HEK293 (cell line): ENCODE measurements around the gene C17orf67.
"Not testable (repeated sequence)": the region's sequence is repeated elsewhere in the genome, so short reads cannot be mapped to it uniquely, and the experiment has no call there.

ENCODE experiments used
- CTCF ChIA-PET: fragments of 350-600 bp; formaldehyde crosslinking; extraction: SDS; loops from one replicate; lab custom pipeline; 2021; ENCODE audit warnings: antibody characterized with exemption; lab: Yijun Ruan, JAX
- POLR2A ChIA-PET: fragments of 300-600 bp; formaldehyde crosslinking; extraction: SDS; loops from one replicate; lab custom pipeline; 2020; ENCODE audit warnings: antibody characterized with exemption, inconsistent platforms; lab: Yijun Ruan, JAX
- H3K27ac ChIP-seq: fragments of 200-500 bp; sonication (Bioruptor generic); 2 replicates; pipeline ENCODE4 v1.5.1; 2014; ENCODE audit warnings: low read depth, low read length, control low read depth, inconsistent platforms; ENCODE audit errors: extremely low read depth
- H3K36me3 ChIP-seq, 2 experiments: fragments of 200-500 bp in 1 of 2; sonication (Bioruptor generic) in 1 of 2; 1 replicate in 1 of 2; 2 replicates in 1 of 2; pipeline ENCODE4 v1.5.1; 2014 to 2017; ENCODE audit warnings: inconsistent platforms in 2 of 2, low read length in 2 of 2; ENCODE audit not compliant: control insufficient read depth in 2 of 2, insufficient read depth in 1 of 2
- H3K4me1 ChIP-seq: fragments of 200-500 bp; sonication (Bioruptor generic); 2 replicates; pipeline ENCODE4 v1.5.1; 2014; ENCODE audit warnings: mild to moderate bottlenecking, low read length, inconsistent platforms; ENCODE audit not compliant: control insufficient read depth, insufficient read depth
- H3K4me3 ChIP-seq: 2 replicates; pipeline ENCODE4 v1.5.1; 2011; ENCODE audit warnings: low read depth, mild to moderate bottlenecking, control low read depth, low read length, moderate library complexity
- H3K9me3 ChIP-seq: fragments of 200-500 bp; sonication (Bioruptor generic); 2 replicates; pipeline ENCODE4 v1.5.1; 2014; ENCODE audit warnings: low read depth, low read length, inconsistent platforms; ENCODE audit not compliant: control insufficient read depth, insufficient read depth
- BCL6B ChIP-seq: fragments of 450-650 bp; formaldehyde crosslinking; IDR thresholded peaks from 2 replicates; pipeline ENCODE4 v1.5.1; 2017; ENCODE audit warnings: missing biosample characterization, missing genetic modification characterization
- ZNF214 ChIP-seq: fragments of 450-650 bp; formaldehyde crosslinking; IDR thresholded peaks from 2 replicates; pipeline ENCODE4 v1.5.1; 2017; ENCODE audit warnings: missing biosample characterization, mild to moderate bottlenecking, missing genetic modification characterization, borderline replicate concordance
- ZNF292 ChIP-seq: fragments of 450-650 bp; formaldehyde crosslinking; IDR thresholded peaks from 2 replicates; pipeline ENCODE4 v1.5.1; 2016; ENCODE audit warnings: low read depth, missing biosample characterization, missing genetic modification characterization, borderline replicate concordance
- ZNF350 ChIP-seq: fragments of 450-650 bp; formaldehyde crosslinking; IDR thresholded peaks from 2 replicates; pipeline ENCODE4 v1.5.0; 2017; ENCODE audit warnings: missing biosample characterization, mild to moderate bottlenecking, missing genetic modification characterization
- ZNF529 ChIP-seq: fragments of 450-650 bp; formaldehyde crosslinking; IDR thresholded peaks from 2 replicates; pipeline ENCODE4 v1.5.1; 2017; ENCODE audit warnings: missing genetic modification characterization, missing biosample characterization; ENCODE audit not compliant: insufficient replicate concordance
- ZNF571 ChIP-seq: fragments of 450-650 bp; formaldehyde crosslinking; IDR thresholded peaks from 2 replicates; pipeline ENCODE4 v1.5.0; 2017; ENCODE audit warnings: missing biosample characterization, missing genetic modification characterization
- ZNF707 ChIP-seq: fragments of 450-650 bp; formaldehyde crosslinking; IDR thresholded peaks from 2 replicates; pipeline ENCODE4 v1.5.1; 2016; ENCODE audit warnings: missing biosample characterization, missing genetic modification characterization
- ZNF76 ChIP-seq: fragments of 450-650 bp; formaldehyde crosslinking; IDR thresholded peaks from 2 replicates; pipeline ENCODE4; 2016; ENCODE audit warnings: low read depth, missing biosample characterization, missing genetic modification characterization, borderline replicate concordance
- ZNF792 ChIP-seq: fragments of 450-650 bp; formaldehyde crosslinking; IDR thresholded peaks from 2 replicates; pipeline ENCODE4 v1.5.1; 2016; ENCODE audit warnings: missing biosample characterization, missing genetic modification characterization
- ZSCAN5A ChIP-seq: fragments of 450-650 bp; formaldehyde crosslinking; IDR thresholded peaks from 2 replicates; pipeline ENCODE4 v1.5.1; 2016; ENCODE audit warnings: missing biosample characterization, missing genetic modification characterization
- TF ChIP-seq, protein P1 (sequence below): fragments of 450-650 bp; formaldehyde crosslinking; IDR thresholded peaks from 2 replicates; pipeline ENCODE4 v1.5.1; 2017; ENCODE audit warnings: missing biosample characterization, mild to moderate bottlenecking, missing genetic modification characterization, moderate library complexity
- TF ChIP-seq, protein P2 (sequence below): fragments of 450-650 bp; formaldehyde crosslinking; IDR thresholded peaks from 2 replicates; pipeline ENCODE4 v1.5.1; 2016; ENCODE audit warnings: missing biosample characterization, missing genetic modification characterization
- TF ChIP-seq, protein P3 (sequence below): fragments of 450-650 bp; formaldehyde crosslinking; IDR thresholded peaks from 2 replicates; pipeline ENCODE4 v1.5.1; 2016; ENCODE audit warnings: missing biosample characterization, missing genetic modification characterization
- TF ChIP-seq, protein P4 (sequence below): fragments of 450-650 bp; formaldehyde crosslinking; IDR thresholded peaks from 2 replicates; pipeline ENCODE4 v1.5.1; 2016; ENCODE audit warnings: missing biosample characterization, missing genetic modification characterization

Gene C17orf67

DNA sequence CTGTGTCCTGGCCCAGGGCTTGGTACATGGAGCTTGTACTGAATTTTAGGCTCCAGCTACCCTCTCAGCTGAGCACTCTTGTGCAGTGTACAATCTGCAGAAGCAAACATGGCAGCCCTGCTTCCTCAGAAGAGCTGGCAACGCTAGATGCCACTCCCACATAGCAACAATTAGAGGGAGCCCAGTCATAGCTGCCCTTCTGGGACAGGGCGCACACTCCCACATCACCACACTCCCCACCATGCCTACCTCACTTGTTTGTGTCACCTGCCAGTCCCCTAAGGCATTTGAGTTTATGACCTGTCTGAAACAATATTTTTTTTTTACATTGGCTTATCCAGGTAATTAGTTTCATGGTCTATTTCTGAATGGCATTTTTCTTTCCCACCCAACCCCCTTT, 72.3 kb downstream of the C17orf67 start:
- Histone ChIP-seq H3K27ac (no peak overlapping the region), H3K36me3 (no peaks in the 10 kb centered on the region), H3K9me3 (no peaks in the 10 kb centered on the region), H3K4me1 (no peaks in the 10 kb centered on the region), H3K4me3 (no peak overlapping the region)
- POLR2A ChIA-PET: no interaction called here
- no peak for TF ChIP-seq ZNF571
- no peak for TF ChIP-seq ZNF214 (tag by site-specific recombination)
- CTCF ChIA-PET: interaction anchor here (1.3 kb wide), 1 partner anchor 19 kb away, joined by 5 read pairs; no protein-coding TSS in a partner anchor

DNA sequence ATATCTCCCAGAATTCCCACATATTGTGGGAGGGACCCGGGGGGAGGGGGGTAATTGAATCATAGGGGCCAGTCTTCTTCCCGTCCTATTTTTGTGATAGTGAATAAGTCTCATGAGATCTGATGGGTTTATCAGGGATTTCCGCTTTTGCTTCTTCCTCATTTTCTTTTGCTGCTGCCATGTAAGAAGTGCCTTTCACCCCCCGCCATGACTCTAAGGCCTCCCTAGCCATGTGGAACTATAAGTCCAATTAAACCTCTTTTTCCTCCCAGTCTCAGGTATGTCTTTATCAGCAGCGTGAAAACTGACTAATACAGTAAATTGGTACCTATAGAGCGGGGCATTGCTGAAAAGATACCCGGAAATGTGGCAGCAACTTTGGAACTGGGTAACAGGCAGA, 76.1 kb downstream of the C17orf67 start:
- CTCF ChIA-PET, H3K4me1 ChIP-seq, H3K4me3 ChIP-seq, POLR2A ChIA-PET, H3K9me3 ChIP-seq, H3K27ac ChIP-seq, H3K36me3 ChIP-seq: not testable (repeated sequence)

GRCh38 chr17:56756536-56756935, 77.2 kb downstream of the C17orf67 start:
- TF ChIP-seq ZNF792: no peak
- TF ChIP-seq, protein P1, sequence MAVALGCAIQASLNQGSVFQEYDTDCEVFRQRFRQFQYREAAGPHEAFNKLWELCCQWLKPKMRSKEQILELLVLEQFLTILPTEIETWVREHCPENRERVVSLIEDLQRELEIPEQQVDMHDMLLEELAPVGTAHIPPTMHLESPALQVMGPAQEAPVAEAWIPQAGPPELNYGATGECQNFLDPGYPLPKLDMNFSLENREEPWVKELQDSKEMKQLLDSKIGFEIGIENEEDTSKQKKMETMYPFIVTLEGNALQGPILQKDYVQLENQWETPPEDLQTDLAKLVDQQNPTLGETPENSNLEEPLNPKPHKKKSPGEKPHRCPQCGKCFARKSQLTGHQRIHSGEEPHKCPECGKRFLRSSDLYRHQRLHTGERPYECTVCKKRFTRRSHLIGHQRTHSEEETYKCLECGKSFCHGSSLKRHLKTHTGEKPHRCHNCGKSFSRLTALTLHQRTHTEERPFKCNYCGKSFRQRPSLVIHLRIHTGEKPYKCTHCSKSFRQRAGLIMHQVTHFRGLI: no peak
- TF ChIP-seq, protein P2, sequence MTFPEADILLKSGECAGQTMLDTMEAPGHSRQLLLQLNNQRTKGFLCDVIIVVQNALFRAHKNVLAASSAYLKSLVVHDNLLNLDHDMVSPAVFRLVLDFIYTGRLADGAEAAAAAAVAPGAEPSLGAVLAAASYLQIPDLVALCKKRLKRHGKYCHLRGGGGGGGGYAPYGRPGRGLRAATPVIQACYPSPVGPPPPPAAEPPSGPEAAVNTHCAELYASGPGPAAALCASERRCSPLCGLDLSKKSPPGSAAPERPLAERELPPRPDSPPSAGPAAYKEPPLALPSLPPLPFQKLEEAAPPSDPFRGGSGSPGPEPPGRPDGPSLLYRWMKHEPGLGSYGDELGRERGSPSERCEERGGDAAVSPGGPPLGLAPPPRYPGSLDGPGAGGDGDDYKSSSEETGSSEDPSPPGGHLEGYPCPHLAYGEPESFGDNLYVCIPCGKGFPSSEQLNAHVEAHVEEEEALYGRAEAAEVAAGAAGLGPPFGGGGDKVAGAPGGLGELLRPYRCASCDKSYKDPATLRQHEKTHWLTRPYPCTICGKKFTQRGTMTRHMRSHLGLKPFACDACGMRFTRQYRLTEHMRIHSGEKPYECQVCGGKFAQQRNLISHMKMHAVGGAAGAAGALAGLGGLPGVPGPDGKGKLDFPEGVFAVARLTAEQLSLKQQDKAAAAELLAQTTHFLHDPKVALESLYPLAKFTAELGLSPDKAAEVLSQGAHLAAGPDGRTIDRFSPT (tag by site-specific recombination): no peak
- no peak for TF ChIP-seq ZNF707 (tag by site-specific recombination)
- no peak for TF ChIP-seq BCL6B (tag by site-specific recombination)
- TF ChIP-seq, protein P3, sequence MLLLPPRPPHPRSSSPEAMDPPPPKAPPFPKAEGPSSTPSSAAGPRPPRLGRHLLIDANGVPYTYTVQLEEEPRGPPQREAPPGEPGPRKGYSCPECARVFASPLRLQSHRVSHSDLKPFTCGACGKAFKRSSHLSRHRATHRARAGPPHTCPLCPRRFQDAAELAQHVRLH (tag by site-specific recombination): no peak
- no peak for TF ChIP-seq ZSCAN5A (tag by site-specific recombination)
- no peak for TF ChIP-seq ZNF350 (tag by site-specific recombination)
- no peak for TF ChIP-seq ZNF529 (tag by site-specific recombination)
- TF ChIP-seq, protein P4, sequence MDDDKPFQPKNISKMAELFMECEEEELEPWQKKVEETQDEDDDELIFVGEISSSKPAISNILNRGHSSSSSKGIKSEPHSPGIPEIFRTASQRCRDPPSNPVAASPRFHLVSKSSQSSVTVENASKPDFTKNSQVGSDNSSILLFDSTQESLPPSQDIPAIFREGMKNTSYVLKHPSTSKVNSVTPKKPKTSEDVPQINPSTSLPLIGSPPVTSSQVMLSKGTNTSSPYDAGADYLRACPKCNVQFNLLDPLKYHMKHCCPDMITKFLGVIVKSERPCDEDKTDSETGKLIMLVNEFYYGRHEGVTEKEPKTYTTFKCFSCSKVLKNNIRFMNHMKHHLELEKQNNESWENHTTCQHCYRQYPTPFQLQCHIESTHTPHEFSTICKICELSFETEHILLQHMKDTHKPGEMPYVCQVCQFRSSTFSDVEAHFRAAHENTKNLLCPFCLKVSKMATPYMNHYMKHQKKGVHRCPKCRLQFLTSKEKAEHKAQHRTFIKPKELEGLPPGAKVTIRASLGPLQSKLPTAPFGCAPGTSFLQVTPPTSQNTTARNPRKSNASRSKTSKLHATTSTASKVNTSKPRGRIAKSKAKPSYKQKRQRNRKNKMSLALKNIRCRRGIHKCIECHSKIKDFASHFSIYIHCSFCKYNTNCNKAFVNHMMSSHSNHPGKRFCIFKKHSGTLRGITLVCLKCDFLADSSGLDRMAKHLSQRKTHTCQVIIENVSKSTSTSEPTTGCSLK: no peak
- TF ChIP-seq ZNF292: no peak
- TF ChIP-seq ZNF76 (tag by site-specific recombination): no peak
- POLR2A ChIA-PET: no interaction called here
- no peak overlapping the region for H3K27ac ChIP-seq
- H3K9me3 ChIP-seq: no peaks in the 10 kb centered on the region
- H3K4me1 ChIP-seq: no peaks in the 10 kb centered on the region
- CTCF ChIA-PET: interaction anchor here (0.7 to 1.5 kb wide), 2 partner anchors 23 to 41 kb away, joined by 3 to 4 read pairs; no protein-coding TSS in a partner anchor
- H3K4me3 ChIP-seq: no peak overlapping the region
- no peaks in the 10 kb centered on the region for H3K36me3 ChIP-seq
